GM18870 (cell line): ENCODE measurements around the gene STK33.
"Not testable (repeated sequence)": the region's sequence is repeated elsewhere in the genome, so short reads cannot be mapped to it uniquely, and the experiment has no call there.

ENCODE experiments used
- ATAC-seq: cut with Tn5 transposase; IDR thresholded peaks from one replicate; pipeline ENCODE4 v1.9.1; 2021; ENCODE audit warnings: moderate library complexity; ENCODE audit not compliant: unreplicated experiment

STK33 gene

GRCh38 chr11:8545698-8546366, 48.2 kb downstream of the STK33 start:
- no peak for ATAC-seq

- no peak for ATAC-seq
These were observed 49.2 kb downstream of the STK33 start for GRCh38 chr11:8544807-8545206.

GRCh38 chr11:8543278-8543677, 50.8 kb downstream of the STK33 start:
- no peak for ATAC-seq

GRCh38 chr11:8541448-8541847, 52.6 kb downstream of the STK33 start:
- ATAC-seq, result no peak

- ATAC-seq, result peak; percentile 80
These were observed 60.7 kb downstream of the STK33 start for GRCh38 chr11:8533332-8533731.

- peak; percentile 49 for ATAC-seq
These were observed 61.6 kb downstream of the STK33 start for GRCh38 chr11:8532475-8532874.

- no peak for ATAC-seq
These were observed 62.0 kb downstream of the STK33 start for GRCh38 chr11:8531982-8532381.

GRCh38 chr11:8531312-8531711, 62.7 kb downstream of the STK33 start:
- no peak for ATAC-seq

- ATAC-seq, result no peak
These were observed 66.1 kb downstream of the STK33 start for GRCh38 chr11:8527939-8528338.

GRCh38 chr11:8523396-8523795, 70.6 kb downstream of the STK33 start:
- no peak for ATAC-seq

- ATAC-seq, result no peak
These were observed 81.5 kb downstream of the STK33 start for GRCh38 chr11:8512547-8512946.

GRCh38 chr11:8503910-8504364, 90.1 kb downstream of the STK33 start:
- no peak for ATAC-seq

- ATAC-seq, result no peak
These were observed 92.2 kb downstream of the STK33 start for GRCh38 chr11:8501836-8502235.

GRCh38 chr11:8488395-8488794, 105.6 kb downstream of the STK33 start:
- no peak for ATAC-seq

- no peak for ATAC-seq
These were observed 106.8 kb downstream of the STK33 start for GRCh38 chr11:8487261-8487660.

GRCh38 chr11:8484251-8484650, 109.8 kb downstream of the STK33 start:
- ATAC-seq, result no peak

- ATAC-seq, result no peak
These were observed 113.2 kb downstream of the STK33 start for GRCh38 chr11:8480858-8481257.

GRCh38 chr11:8477680-8478079, 116.3 kb downstream of the STK33 start:
- ATAC-seq, result peak; percentile 80

GRCh38 chr11:8477151-8477550, 116.9 kb downstream of the STK33 start:
- ATAC-seq, result no peak

GRCh38 chr11:8467806-8468205, 126.2 kb downstream of the STK33 start:
- not testable (repeated sequence) for ATAC-seq

GRCh38 chr11:8467356-8467755, 126.7 kb downstream of the STK33 start:
- not testable (repeated sequence) for ATAC-seq

- not testable (repeated sequence) for ATAC-seq
These were observed 127.1 kb downstream of the STK33 start for GRCh38 chr11:8466884-8467283.
